ENCODE data around the gene CDCA7L. TPM values are rescaled to one million over a fixed set of nuclear protein-coding genes. Genes with fewer than 3 reads are reported as not detected.

Gene CDCA7L
- total RNA-seq, 1 donor from 2014 or later = 53.0 TPM

GRCh38 chr7:21902240-21902639 lies 43.5 kb downstream of the CDCA7L start:
- H3K4me3 Mint-ChIP-seq (ENCODE audit: low read depth) = no peak overlapping the region
- H3K27me3 Mint-ChIP-seq = no peaks in the 10 kb centered on the region
- H3K4me1 Mint-ChIP-seq (ENCODE audit: low read depth) = no peaks in the 10 kb centered on the region
- no peak overlapping the region for H3K27ac Mint-ChIP-seq
- no peak for TF ChIP-seq CTCF (IDR thresholded peaks at IDR 0.05; ENCODE audit: unreplicated experiment)
- DNase-seq (ENCODE audit: low spot score, unreplicated experiment) = no peak
- H3K9me3 Mint-ChIP-seq (ENCODE audit: low read depth) = no peaks in the 10 kb centered on the region
- H3K36me3 Mint-ChIP-seq (ENCODE audit: insufficient read depth) = peaks cover 34% of the 10 kb centered on the region

GRCh38 chr7:21898265-21898930 lies 47.3 kb downstream of the CDCA7L start:
- Mint-ChIP-seq H3K27ac (no peak overlapping the region), H3K4me1 (ENCODE audit: low read depth) (no peaks in the 10 kb centered on the region), H3K36me3 (ENCODE audit: insufficient read depth) (peaks cover 22% of the 10 kb centered on the region), H3K9me3 (ENCODE audit: low read depth) (no peaks in the 10 kb centered on the region), H3K27me3 (no peaks in the 10 kb centered on the region), H3K4me3 (ENCODE audit: low read depth) (no peak overlapping the region)
- no peak for TF ChIP-seq CTCF (IDR thresholded peaks at IDR 0.05; ENCODE audit: unreplicated experiment)
- DNase-seq (ENCODE audit: low spot score, unreplicated experiment) = no peak

GRCh38 chr7:21893401-21893800 lies 52.3 kb downstream of the CDCA7L start:
- no peak for DNase-seq (ENCODE audit: low spot score, unreplicated experiment)
- no peak for TF ChIP-seq CTCF (IDR thresholded peaks at IDR 0.05; ENCODE audit: unreplicated experiment)
- Mint-ChIP-seq H3K27me3 (no peaks in the 10 kb centered on the region), H3K4me1 (ENCODE audit: low read depth) (no peaks in the 10 kb centered on the region), H3K27ac (no peak overlapping the region), H3K9me3 (ENCODE audit: low read depth) (no peaks in the 10 kb centered on the region), H3K4me3 (ENCODE audit: low read depth) (no peak overlapping the region), H3K36me3 (ENCODE audit: insufficient read depth) (peaks cover 9% of the 10 kb centered on the region)

GRCh38 chr7:21891291-21891690 lies 54.4 kb downstream of the CDCA7L start:
- Mint-ChIP-seq H3K4me1 (ENCODE audit: low read depth) (no peaks in the 10 kb centered on the region), H3K36me3 (ENCODE audit: insufficient read depth) (peaks cover 3% of the 10 kb centered on the region), H3K9me3 (ENCODE audit: low read depth) (no peaks in the 10 kb centered on the region), H3K27me3 (no peaks in the 10 kb centered on the region), H3K27ac (no peak overlapping the region), H3K4me3 (ENCODE audit: low read depth) (no peak overlapping the region)
- DNase-seq (ENCODE audit: low spot score, unreplicated experiment) = no peak
- TF ChIP-seq CTCF (IDR thresholded peaks at IDR 0.05; ENCODE audit: unreplicated experiment) = no peak

GRCh38 chr7:21887779-21888178 lies 57.9 kb downstream of the CDCA7L start:
- no peaks in the 10 kb centered on the region for H3K36me3 Mint-ChIP-seq (ENCODE audit: insufficient read depth)
- no peak overlapping the region for H3K27ac Mint-ChIP-seq

More at GRCh38 chr7:21887779-21888178, 57.9 kb downstream of the CDCA7L start:
- Mint-ChIP-seq H3K4me1 (ENCODE audit: low read depth) (no peaks in the 10 kb centered on the region), H3K4me3 (ENCODE audit: low read depth) (no peak overlapping the region), H3K9me3 (ENCODE audit: low read depth) (no peaks in the 10 kb centered on the region), H3K27me3 (no peaks in the 10 kb centered on the region)
- TF ChIP-seq CTCF (IDR thresholded peaks at IDR 0.05; ENCODE audit: unreplicated experiment) = no peak
- DNase-seq (ENCODE audit: low spot score, unreplicated experiment) = no peak

Data from progenitor cell of endocrine pancreas (in vitro differentiated cells).